ENCODE measurements around the gene PLXDC1. TPM values are rescaled to one million over a fixed set of nuclear protein-coding genes. Genes with fewer than 3 reads are reported as not detected.

Gene PLXDC1
- total RNA-seq, 4 donors from 2014 or later: 1.8 to 13.4 (median 6.4) TPM

DNA sequence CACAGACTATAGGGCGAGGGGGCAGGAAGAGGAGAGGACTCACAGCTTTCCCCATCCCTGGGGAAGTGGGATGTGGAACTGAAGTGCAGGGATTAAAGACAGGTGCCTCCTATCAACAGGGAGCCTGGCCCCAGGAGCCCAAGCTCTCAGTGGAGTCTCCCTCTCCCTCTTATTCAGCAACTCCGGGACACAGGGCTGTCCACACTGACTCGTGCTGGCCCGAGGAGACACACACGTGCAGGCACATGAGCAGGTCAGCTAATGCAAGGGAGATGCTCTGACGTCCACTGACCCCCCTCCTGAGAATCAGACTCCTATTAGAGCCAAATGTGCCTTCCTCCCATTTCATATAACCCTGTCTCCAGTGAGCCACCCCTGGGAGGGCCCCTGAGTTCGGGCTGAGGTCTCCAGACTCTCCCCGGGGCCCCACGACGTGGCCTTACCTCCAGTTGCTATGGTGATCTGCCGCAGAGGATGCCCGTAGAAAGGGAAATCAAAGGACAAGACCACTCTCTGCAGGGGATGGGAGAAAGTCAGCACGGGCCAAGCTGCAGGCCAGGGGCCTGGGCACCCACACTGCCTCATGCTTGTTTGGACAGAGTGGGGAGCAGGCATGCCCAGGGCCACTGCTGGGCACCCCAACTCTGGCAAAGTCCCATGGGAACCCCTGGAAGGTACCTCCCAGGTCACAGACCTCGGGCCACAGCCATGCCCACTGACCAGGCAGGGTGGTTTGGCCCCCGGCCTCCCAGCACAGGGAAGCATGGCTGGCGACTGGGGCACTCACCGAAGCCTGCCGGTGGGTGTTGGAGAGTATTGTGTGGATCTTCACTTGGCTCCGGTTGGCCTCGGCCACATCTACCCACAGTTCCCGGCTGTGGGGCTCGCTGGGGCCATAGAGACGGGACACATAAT is 42.7 kb downstream of the PLXDC1 start:
- Histone ChIP-seq H3K9me3 (no peaks in the 10 kb centered on the region), H3K27me3 (no peaks in the 10 kb centered on the region)

DNA sequence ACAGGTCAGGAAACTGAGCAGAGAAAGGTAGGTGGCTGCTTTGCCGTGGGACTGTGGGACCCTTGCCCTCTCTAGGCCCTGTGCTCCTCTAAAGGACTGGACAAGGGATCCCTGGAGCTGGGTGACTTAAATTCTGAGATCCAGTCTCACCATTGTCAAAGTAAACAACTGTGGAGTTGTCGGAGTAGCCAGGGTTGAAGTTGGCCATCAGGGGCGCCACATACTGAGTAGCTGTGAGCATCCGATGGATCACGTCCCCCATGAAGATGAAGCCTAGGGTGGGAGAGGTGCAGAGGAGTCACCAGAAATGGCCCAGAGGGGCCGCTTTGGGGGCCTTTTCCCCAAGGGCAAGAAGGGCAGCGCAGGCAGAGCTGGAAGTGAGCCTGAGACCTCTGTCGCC is 43.5 kb downstream of the PLXDC1 start:
- Histone ChIP-seq H3K4me1 (peaks cover 5 to 10% of the 10 kb centered on the region in 2 donors), H3K27me3 (no peaks in the 10 kb centered on the region), H3K4me3 (replicated peaks in 1 of 3) (no peak overlapping the region), H3K9me3 (no peaks in the 10 kb centered on the region), H3K27ac (no peak overlapping the region), H3K36me3 (no peaks in the 10 kb centered on the region)
- TF ChIP-seq POLR2A (IDR thresholded peaks at IDR 0.05): no peak
- TF ChIP-seq, protein P1, sequence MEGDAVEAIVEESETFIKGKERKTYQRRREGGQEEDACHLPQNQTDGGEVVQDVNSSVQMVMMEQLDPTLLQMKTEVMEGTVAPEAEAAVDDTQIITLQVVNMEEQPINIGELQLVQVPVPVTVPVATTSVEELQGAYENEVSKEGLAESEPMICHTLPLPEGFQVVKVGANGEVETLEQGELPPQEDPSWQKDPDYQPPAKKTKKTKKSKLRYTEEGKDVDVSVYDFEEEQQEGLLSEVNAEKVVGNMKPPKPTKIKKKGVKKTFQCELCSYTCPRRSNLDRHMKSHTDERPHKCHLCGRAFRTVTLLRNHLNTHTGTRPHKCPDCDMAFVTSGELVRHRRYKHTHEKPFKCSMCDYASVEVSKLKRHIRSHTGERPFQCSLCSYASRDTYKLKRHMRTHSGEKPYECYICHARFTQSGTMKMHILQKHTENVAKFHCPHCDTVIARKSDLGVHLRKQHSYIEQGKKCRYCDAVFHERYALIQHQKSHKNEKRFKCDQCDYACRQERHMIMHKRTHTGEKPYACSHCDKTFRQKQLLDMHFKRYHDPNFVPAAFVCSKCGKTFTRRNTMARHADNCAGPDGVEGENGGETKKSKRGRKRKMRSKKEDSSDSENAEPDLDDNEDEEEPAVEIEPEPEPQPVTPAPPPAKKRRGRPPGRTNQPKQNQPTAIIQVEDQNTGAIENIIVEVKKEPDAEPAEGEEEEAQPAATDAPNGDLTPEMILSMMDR (IDR thresholded peaks at IDR 0.05): no peak
- WGBS, 2 donors: 88 to 91% methylated on average over 8 of the region's 8 CpGs
- intact Hi-C loops (cut with DNase I): no loop called here
- DNase-seq: no peak

More for the DNA sequence above, 42.7 kb downstream of the PLXDC1 start:
- TF ChIP-seq, protein P1 (IDR thresholded peaks at IDR 0.05): no peak
- no peak for TF ChIP-seq POLR2A (IDR thresholded peaks at IDR 0.05)
- Histone ChIP-seq H3K36me3 (no peaks in the 10 kb centered on the region), H3K27ac (no peak overlapping the region), H3K4me3 (replicated peaks in 1 of 3) (no peak overlapping the region), H3K4me1 (peaks cover 5 to 10% of the 10 kb centered on the region in 2 donors)
- intact Hi-C loops (cut with DNase I): no loop called here
- no peak for DNase-seq
- WGBS, 2 donors: 86 to 97% methylated on average over 6 to 20 of the region's 23 CpGs

- Histone ChIP-seq H3K36me3 (no peaks in the 10 kb centered on the region), H3K27ac (no peak overlapping the region), H3K4me3 (replicated peaks in 1 of 3) (no peak overlapping the region), H3K9me3 (no peaks in the 10 kb centered on the region), H3K27me3 (no peaks in the 10 kb centered on the region), H3K4me1 (peaks cover 5 to 10% of the 10 kb centered on the region in 2 donors)
- intact Hi-C loops (cut with DNase I): no loop called here
- no peak for TF ChIP-seq POLR2A (IDR thresholded peaks at IDR 0.05)
- TF ChIP-seq, protein P1 (IDR thresholded peaks at IDR 0.05): no peak
- DNase-seq: no peak
- WGBS, 2 donors: 92 to 94% methylated on average over 7 of the region's 7 CpGs
Measured at GRCh38 chr17:39107155-39107554, 44.3 kb downstream of the PLXDC1 start.

GRCh38 chr17:39105705-39106104 is 45.7 kb downstream of the PLXDC1 start:
- no peak for TF ChIP-seq POLR2A (IDR thresholded peaks at IDR 0.05)
- TF ChIP-seq, protein P1 (IDR thresholded peaks at IDR 0.05): no peak
- Histone ChIP-seq H3K4me1 (peaks cover 3 to 6% of the 10 kb centered on the region in 2 donors), H3K36me3 (no peaks in the 10 kb centered on the region), H3K27ac (no peak overlapping the region), H3K9me3 (no peaks in the 10 kb centered on the region), H3K4me3 (replicated peaks in 1 of 3) (no peak overlapping the region), H3K27me3 (no peaks in the 10 kb centered on the region)
- WGBS, 2 donors: 71 to 76% methylated on average over 9 of the region's 9 CpGs
- intact Hi-C loops (cut with DNase I): no loop called here
- no peak for DNase-seq

DNA sequence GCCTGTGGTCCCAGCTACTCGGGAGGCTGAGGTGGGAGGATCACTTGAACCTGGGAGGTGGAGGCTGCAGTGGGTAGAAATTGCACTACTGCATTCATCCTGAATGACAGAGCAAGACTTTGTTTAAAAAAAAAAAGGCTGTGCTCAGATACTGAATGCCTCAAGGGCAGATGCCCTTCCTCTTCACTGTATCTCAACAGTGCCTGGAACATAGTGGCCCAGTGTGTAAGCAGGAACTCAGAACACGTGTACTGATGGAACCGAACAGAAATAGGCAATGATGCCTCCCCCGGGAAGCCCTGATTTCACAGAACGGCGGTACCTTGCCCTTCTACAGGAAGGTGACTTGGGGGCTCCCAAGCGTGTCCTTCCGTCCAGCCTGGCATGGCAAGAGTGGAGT is 46.8 kb downstream of the PLXDC1 start:
- no peaks in the 10 kb centered on the region for H3K9me3 ChIP-seq
- no peaks in the 10 kb centered on the region for H3K36me3 ChIP-seq
- no peaks in the 10 kb centered on the region for H3K27me3 ChIP-seq
- DNase-seq: no peak
- TF ChIP-seq, protein P1 (IDR thresholded peaks at IDR 0.05): no peak
- no peak for TF ChIP-seq POLR2A (IDR thresholded peaks at IDR 0.05)
- no peaks in the 10 kb centered on the region for H3K4me1 ChIP-seq
- no peak overlapping the region for H3K27ac ChIP-seq
- WGBS, 2 donors: 82 to 86% methylated on average over 8 of the region's 8 CpGs
- no peak overlapping the region for H3K4me3 ChIP-seq (replicated peaks in 1 of 3)
- intact Hi-C loops (cut with DNase I): no loop called here
